GM21737 (cell line): ENCODE data around the gene INO80B.
"Not testable (repeated sequence)": the region's sequence is repeated elsewhere in the genome, so short reads cannot be mapped to it uniquely, and the experiment has no call there.

Source experiments
- ATAC-seq: cut with Tn5 transposase; IDR thresholded peaks from one replicate; pipeline ENCODE4 v1.9.1; 2021; ENCODE audit warnings: mild to moderate bottlenecking, moderate library complexity; ENCODE audit not compliant: unreplicated experiment

Gene INO80B

DNA sequence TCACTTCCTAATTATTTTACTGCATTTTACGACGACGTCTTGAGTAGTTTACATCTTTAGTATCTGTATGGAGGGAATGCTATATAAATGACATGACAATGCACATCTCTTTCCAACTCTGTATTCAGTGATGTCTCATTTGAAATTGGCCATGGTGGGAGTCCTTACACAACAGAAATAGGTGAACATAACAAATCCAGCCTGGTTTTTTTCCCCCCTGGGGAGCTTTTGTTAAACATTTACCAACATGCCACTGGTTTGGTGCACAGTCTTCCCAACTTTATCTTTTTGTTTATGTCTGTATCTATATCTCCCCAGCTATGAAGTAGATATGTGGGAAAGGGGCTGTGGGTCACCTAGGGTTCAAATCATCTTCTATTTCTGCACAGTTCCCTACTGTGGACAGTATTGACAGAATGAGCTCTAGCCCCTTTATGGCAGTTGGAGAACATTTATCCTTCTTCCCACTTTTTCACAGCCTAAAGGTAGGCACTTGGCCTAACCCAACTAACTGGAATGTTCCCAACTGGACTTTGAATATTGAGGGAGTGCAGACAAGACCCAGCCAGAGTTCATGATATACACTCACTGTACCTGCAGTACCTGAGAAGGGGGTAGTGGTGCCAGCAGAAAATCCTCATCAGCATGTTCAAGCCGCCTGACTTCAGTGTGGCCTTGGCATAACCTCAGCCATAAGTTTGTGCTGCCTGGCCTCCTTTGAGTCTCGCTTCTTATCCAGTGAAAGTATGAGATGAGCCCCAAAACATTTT is 7.5 kb upstream of the INO80B start:
- ATAC-seq = no peak

DNA sequence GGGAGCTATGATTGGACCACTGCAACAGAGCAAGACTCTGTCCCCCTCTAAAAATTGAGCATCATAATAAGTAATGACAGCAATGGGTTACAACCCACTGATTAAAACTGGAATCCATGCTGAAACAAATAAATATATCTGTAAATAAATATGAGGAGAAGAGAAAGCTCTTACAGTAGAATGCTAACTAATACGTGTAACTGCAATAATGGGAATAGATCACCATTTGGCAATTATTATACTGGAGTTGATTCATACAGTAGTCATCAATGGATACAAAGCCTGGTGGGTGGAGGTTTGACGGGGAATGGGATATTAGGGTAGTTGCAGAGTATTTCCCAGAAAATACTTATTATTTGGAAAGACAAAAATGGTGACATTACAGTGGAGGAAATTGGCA is 6.1 kb upstream of the INO80B start:
- ATAC-seq = no peak

DNA sequence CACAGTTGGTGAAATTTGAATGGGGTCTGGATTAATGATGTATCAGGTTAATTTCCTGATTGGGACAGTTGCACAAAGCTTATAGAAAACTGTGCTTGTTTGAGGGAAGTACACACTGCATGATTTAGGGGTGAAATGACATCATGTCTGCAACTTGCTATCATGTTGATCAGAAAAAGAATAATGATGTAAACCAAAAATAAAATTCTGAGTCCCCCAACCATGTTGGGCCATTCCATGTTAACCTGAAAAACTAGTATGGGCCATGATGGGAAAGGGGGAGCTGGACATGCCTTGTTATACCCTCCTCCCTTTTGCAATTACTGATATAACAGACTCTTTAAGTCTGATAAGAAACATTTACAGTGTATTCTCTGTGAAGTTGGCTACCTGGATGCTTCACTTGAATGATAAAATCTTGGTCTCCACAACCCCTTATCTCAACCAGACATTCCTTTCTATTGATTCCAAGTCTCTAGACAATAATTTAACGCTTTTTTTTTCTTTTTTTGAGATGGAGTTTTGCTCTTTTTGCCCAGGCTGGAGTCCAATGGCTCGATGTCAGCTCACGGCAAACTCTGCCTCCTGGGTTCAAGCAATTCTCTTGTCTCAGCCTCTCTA is 4.2 kb upstream of the INO80B start:
- no peak for ATAC-seq

GRCh38 chr2:74457129-74457548 is 2.3 kb downstream of the INO80B start:
- ATAC-seq = no peak

- ATAC-seq = peak; percentile 35
Observed at GRCh38 chr2:74457549-74458131, 2.8 kb downstream of the INO80B start.

GRCh38 chr2:74458132-74458937 is 3.4 kb downstream of the INO80B start, which contains the start of gene WBP1:
TSS of gene WBP1 (plus strand) at chr2:74458438. CDS start at chr2:74458603, 165 bp downstream.
- peak; percentile 76 for ATAC-seq

- ATAC-seq = no peak
Observed at GRCh38 chr2:74458938-74459363, 4.1 kb downstream of the INO80B start.

DNA sequence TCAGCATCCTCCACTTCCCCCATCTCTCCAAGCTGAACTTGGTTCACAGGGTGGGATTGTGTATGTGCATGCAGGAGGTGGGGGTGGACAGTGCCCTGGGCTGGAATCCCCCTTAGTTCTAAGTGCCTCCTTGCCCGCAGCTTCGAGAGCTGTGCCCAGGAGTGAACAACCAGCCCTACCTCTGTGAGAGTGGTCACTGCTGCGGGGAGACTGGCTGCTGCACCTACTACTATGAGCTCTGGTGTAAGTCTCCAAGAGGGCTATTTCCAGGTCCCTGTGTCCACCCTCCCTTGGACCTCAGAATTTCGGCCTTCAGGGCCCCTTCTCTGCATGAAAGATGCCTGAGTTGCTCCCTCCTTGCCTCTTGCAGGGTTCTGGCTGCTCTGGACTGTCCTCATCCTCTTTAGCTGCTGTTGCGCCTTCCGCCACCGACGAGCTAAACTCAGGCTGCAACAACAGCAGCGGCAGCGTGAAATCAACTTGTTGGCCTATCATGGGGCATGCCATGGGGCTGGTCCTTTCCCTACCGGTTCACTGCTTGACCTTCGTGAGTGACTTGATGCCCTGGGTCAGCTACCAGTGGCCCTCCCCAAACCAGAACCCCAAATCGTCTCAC is 4.7 kb downstream of the INO80B start:
- not testable (repeated sequence) for ATAC-seq

DNA sequence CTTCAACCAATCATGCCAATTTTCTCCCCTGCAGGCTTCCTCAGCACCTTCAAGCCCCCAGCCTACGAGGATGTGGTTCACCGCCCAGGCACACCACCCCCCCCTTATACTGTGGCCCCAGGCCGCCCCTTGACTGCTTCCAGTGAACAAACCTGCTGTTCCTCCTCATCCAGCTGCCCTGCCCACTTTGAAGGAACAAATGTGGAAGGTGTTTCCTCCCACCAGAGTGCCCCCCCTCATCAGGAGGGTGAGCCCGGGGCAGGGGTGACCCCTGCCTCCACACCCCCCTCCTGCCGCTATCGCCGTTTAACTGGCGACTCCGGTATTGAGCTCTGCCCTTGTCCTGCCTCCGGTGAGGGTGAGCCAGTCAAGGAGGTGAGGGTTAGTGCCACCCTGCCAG is 5.3 kb downstream of the INO80B start:
- ATAC-seq = not testable (repeated sequence)

- ATAC-seq = no peak
Observed at GRCh38 chr2:74461187-74462053, 6.5 kb downstream of the INO80B start.

DNA sequence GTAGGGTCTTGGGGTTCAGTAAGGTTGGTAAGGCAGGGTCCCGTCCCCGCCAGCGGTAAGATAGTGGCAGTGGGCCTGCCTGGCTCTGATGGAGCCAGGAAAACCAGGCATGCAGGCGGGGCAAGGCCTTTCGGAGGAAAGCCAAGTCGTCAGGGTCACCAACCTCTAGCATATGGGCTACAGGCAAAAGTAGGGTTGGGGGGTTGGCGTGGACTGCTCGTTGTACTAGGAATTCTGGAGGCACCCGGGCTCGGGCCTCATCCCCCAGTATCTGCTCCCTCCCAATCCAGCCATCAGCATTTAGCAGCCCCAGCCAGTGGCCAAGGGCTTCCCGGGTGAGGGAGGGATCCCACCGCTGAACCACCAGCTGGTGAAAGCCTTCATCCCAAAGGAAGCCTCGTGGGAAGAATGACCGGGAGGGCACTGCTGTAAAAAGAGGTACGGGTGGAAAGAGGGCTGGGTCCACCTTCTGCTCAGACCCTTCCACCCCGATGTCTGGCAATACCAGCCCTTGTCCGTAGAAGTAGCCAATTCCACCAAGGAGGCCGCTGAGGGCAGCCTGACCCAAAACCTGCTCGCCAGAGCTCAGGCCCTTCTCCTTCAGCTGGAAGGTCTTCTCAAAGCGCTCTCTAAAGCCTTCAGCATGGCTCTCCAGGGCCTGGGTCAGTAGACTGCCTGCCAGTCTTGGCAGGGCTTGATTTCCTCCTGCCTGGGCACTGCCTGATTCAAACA is 7.3 kb downstream of the INO80B start:
- ATAC-seq = no peak

GRCh38 chr2:74462786-74463105 is 7.9 kb downstream of the INO80B start:
- no peak for ATAC-seq

- ATAC-seq = peak; percentile 15
Observed at GRCh38 chr2:74464406-74464805, 9.5 kb downstream of the INO80B start.

GRCh38 chr2:74470742-74471141 is 15.9 kb downstream of the INO80B start:
- ATAC-seq = not testable (repeated sequence)

DNA sequence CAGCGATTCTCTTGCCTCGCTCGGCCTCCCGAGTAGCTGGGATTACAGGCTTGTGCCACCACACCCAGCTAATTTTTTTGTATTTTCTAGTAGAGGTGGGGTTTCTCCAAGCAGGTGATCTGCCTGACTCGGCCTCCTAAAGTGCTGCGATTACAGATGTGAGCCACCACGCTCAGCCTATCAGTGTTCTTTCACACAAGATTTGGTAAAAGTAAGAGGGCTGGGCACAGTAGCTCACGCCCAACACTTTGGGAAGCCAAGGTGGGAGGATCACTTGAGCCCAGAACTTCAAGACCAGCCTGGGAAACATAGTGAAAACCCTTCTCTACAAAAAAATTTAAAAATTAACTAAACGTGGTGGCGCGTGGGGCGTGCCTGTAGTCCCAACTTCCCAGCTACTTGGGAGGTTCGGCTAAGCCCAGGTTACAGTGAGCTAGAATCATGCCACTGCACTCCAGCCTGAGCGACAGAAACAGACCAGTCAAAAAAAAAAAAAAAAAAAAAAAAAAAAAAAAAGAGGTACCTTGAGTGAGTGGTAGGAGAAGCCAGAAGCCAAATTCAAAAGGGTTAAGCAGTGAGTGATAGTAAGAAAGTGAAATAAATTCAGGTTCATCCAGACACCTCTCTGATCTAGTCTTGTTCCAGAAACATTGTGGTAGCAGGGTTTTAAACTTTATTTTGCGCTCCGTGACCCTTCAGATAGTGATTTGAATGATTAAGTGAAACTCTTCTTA is 16.6 kb downstream of the INO80B start:
- no peak for ATAC-seq

DNA sequence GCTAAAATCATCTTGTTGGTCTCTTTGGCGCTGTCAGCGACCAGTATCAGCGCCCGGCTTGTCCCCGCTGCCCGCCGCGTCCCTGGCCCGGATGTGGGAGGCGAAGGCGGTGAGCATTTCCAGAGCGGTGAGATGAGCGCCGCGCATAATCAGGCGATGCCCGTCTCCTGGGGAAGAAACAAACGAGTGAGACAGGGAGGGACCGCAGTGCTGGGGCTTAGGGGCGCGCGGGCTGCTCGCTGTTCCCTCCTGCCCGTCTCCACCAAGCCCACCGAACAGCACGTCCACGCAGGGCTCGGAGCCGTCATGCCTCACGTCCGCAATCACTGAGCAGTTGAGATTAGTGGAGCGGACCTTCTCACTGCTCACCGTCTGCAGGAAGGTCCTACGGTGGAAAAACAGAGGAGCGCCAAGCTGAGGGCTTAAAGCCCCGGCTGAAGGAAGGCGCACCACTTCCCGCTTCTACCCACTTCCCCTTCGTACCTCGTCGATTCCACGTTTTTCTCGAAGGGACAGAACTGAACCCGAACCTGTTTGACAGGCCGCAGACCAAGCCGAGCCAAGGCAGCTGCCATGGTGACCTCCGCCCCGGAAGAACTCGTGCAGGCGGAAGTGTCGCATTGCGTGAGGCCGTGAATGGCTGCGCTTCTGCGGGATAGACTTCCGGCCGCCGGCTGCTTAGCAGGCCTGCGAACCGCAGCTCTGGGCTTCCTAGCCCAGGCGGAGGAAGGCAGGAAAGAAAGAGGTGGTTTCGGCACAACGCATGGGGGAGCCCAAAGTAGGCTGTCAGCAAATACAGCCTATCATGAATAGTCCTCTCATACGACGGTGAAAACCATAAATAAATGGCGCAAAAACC is 17.4 kb downstream of the INO80B start, which contains the start of gene MRPL53:
Gene MRPL53 (minus strand): TSS at position 595 of the 859 bp plus-strand sequence. CDS start 20 bp downstream, at position 575.
- peak; percentile 76 for ATAC-seq

GRCh38 chr2:74472945-74473258 is 18.0 kb downstream of the INO80B start:
- no peak for ATAC-seq

GRCh38 chr2:74474481-74474880 is 19.6 kb downstream of the INO80B start:
- ATAC-seq = no peak
